Tibial nerve (tissue), 4 donors: ENCODE data around the gene KIF25. TPM values are rescaled to one million over a fixed set of nuclear protein-coding genes. Genes with fewer than 3 reads are reported as not detected.

Experiments used
- DNase-seq, 2 donors: peaks; one replicate each; pipeline ENCODE4 v3.0.0-alpha.2; 2019; ENCODE audit warnings: low spot score in 2 of 2
- H3K27ac ChIP-seq, 4 donors: fragments of 200-600 bp; sonication (generic) in 3 of 4; one replicate each; pipeline ENCODE4 v1.5.1; 2017 to 2019; ENCODE audit warnings: mild to moderate bottlenecking in 1 of 4
- H3K27me3 ChIP-seq, 2 donors: fragments of 200-600 bp; sonication (generic) in 1 of 2; one replicate each; pipeline versions ENCODE4 v1.5.1 to v1.6.0; 2017 to 2019
- H3K36me3 ChIP-seq, 3 donors: fragments of 200-600 bp; sonication (generic); one replicate each; pipeline ENCODE4 v1.5.1; 2018 to 2019
- H3K4me1 ChIP-seq, 4 donors: fragments of 200-600 bp; sonication (generic) in 3 of 4; one replicate each; pipeline ENCODE4 v1.5.1; 2017 to 2019
- H3K4me3 ChIP-seq, 4 donors: fragments of 200-600 bp; sonication (generic) in 3 of 4; one replicate each; pipeline ENCODE4 v1.5.1; 2017 to 2019; ENCODE audit warnings: mild to moderate bottlenecking in 1 of 4, moderate library complexity in 1 of 4
- H3K9me3 ChIP-seq, 4 donors: fragments of 200-600 bp; sonication (generic) in 3 of 4; one replicate each; pipeline ENCODE4 v1.5.1; 2017 to 2019
- CTCF ChIP-seq, 5 experiments: fragments of 200-600 bp in 3 of 5; fragments of 450-650 bp in 2 of 5; sonication (generic) in 3 of 5; IDR thresholded peaks; one replicate each; pipeline ENCODE4 v1.5.1; 2016 to 2019; ENCODE audit warnings: antibody characterized with exemption in 5 of 5, mild to moderate bottlenecking in 3 of 5, moderate library complexity in 2 of 5
- EP300 ChIP-seq, 2 donors: sonication (generic); formaldehyde crosslinking; IDR thresholded peaks; one replicate each; pipeline ENCODE4 v1.6.1; 2017; ENCODE audit warnings: antibody characterized with exemption in 2 of 2, mild to moderate bottlenecking in 1 of 2
- POLR2A ChIP-seq, 2 donors: fragments of 450-650 bp; IDR thresholded peaks; one replicate each; pipeline ENCODE4 v1.6.1; 2017; ENCODE audit warnings: antibody characterized with exemption in 2 of 2, mild to moderate bottlenecking in 2 of 2, moderate library complexity in 2 of 2
- WGBS, 2 donors: methylation state at CpG; one replicate each; pipeline ENCODE4 v1.1.5; 2018; 5-methylcytosine and 5-hydroxymethylcytosine counted together
- total RNA-seq, 4 donors: library from RNA; depleted of rRNA; stranded (reverse); fragments of >200 nt; gene quantifications; one replicate each; pipeline ENCODE4 v1.1.0, GENCODE V29; 2016

The KIF25 gene
- total RNA-seq, 4 donors from 2014 or later, result not detected

GRCh38 chr6:168084465-168085160 is 87.1 kb downstream of the KIF25 start:
- peak overlapping the region in 1 of 4 donors; percentile 54 for H3K27ac ChIP-seq
- H3K4me3 ChIP-seq, result no peak overlapping the region
- peaks cover 0 to 30% (median 19%) of the 10 kb centered on the region in 4 donors for H3K4me1 ChIP-seq
- WGBS, 2 donors, result 75 to 86% methylated on average over 19 of the region's 19 CpGs
- H3K27me3 ChIP-seq, result no peaks in the 10 kb centered on the region
- H3K9me3 ChIP-seq, result no peaks in the 10 kb centered on the region
- no peak for DNase-seq
- no peaks in the 10 kb centered on the region for H3K36me3 ChIP-seq
- no peak for TF ChIP-seq EP300 (IDR thresholded peaks at IDR 0.05)
- no peak for TF ChIP-seq CTCF (IDR thresholded peaks at IDR 0.05)
- no peak for TF ChIP-seq POLR2A (IDR thresholded peaks at IDR 0.05)

- peaks cover 0 to 28% (median 19%) of the 10 kb centered on the region in 4 donors for H3K4me1 ChIP-seq
- no peaks in the 10 kb centered on the region for H3K9me3 ChIP-seq
- no peak overlapping the region for H3K27ac ChIP-seq
- no peak overlapping the region for H3K4me3 ChIP-seq
- 96 to 97% methylated on average over 4 to 10 of the region's 10 CpGs for WGBS, 2 donors
- no peaks in the 10 kb centered on the region for H3K27me3 ChIP-seq
- H3K36me3 ChIP-seq, result no peaks in the 10 kb centered on the region
- DNase-seq, result no peak
- TF ChIP-seq POLR2A (IDR thresholded peaks at IDR 0.05), result no peak
- TF ChIP-seq CTCF (IDR thresholded peaks at IDR 0.05), result no peak
- TF ChIP-seq EP300 (IDR thresholded peaks at IDR 0.05), result no peak
Observed at GRCh38 chr6:168086066-168086465, 88.6 kb downstream of the KIF25 start.

GRCh38 chr6:168086616-168087015 is 89.1 kb downstream of the KIF25 start:
- no peaks in the 10 kb centered on the region for H3K36me3 ChIP-seq
- no peak overlapping the region for H3K4me3 ChIP-seq
- TF ChIP-seq POLR2A (IDR thresholded peaks at IDR 0.05), result no peak
- peak overlapping the region in 1 of 4 donors; percentile 77 for H3K27ac ChIP-seq
- no peak for DNase-seq
- H3K27me3 ChIP-seq, result no peaks in the 10 kb centered on the region
- H3K4me1 ChIP-seq, result peaks cover 0 to 28% (median 19%) of the 10 kb centered on the region in 4 donors
- no peaks in the 10 kb centered on the region for H3K9me3 ChIP-seq
- WGBS, 2 donors, result 84 to 97% methylated on average over 10 of the region's 10 CpGs

GRCh38 chr6:168087436-168088160 is 90.1 kb downstream of the KIF25 start:
- TF ChIP-seq CTCF (IDR thresholded peaks at IDR 0.05) (no peak), EP300 (IDR thresholded peaks at IDR 0.05) (no peak), POLR2A (IDR thresholded peaks at IDR 0.05) (no peak)
- DNase-seq, result no peak
- Histone ChIP-seq H3K4me1 (peaks cover 0 to 28% (median 19%) of the 10 kb centered on the region in 4 donors), H3K27ac (peak overlapping the region; percentile 52 to 78 (median 73)), H3K27me3 (no peaks in the 10 kb centered on the region), H3K36me3 (no peaks in the 10 kb centered on the region), H3K9me3 (peaks cover 0 to 5% (median 0%) of the 10 kb centered on the region in 4 donors), H3K4me3 (no peak overlapping the region)
- 73 to 76% methylated on average over 16 to 20 of the region's 25 CpGs for WGBS, 2 donors

- Histone ChIP-seq H3K4me1 (peaks cover 0 to 23% (median 19%) of the 10 kb centered on the region in 4 donors), H3K9me3 (peaks cover 0 to 6% (median 0%) of the 10 kb centered on the region in 4 donors), H3K36me3 (no peaks in the 10 kb centered on the region), H3K4me3 (no peak overlapping the region), H3K27ac (peak overlapping the region; percentile 52 to 78 (median 77)), H3K27me3 (no peaks in the 10 kb centered on the region)
- WGBS, 2 donors, result 31 to 36% methylated on average over 19 to 20 of the region's 20 CpGs
- DNase-seq, result peak in 1 of 2 donors; percentile 15
- peak; percentile 69 to 71 for TF ChIP-seq EP300 (IDR thresholded peaks at IDR 0.05)
- TF ChIP-seq POLR2A (IDR thresholded peaks at IDR 0.05), result peak in 1 of 2 donors; percentile 29
- TF ChIP-seq CTCF (IDR thresholded peaks at IDR 0.05), result no peak
Observed at GRCh38 chr6:168088161-168089053, 90.9 kb downstream of the KIF25 start.
